Gastrocnemius medialis (tissue), 4 donors: ENCODE results near the gene FGF21. TPM values are rescaled to one million over a fixed set of nuclear protein-coding genes. Genes with fewer than 3 reads are reported as not detected.

ENCODE experiments used
- ATAC-seq, 2 donors: fragments of 150-250 bp; one replicate each; pipeline ENCODE4 v1.9.1; 2016
- DNase-seq, 2 donors: peaks; one replicate each; pipeline ENCODE4 v3.0.0-alpha.2; 2019
- H3K27ac ChIP-seq, 4 donors: fragments of 200-600 bp; sonication (generic); 1 replicate in 1 of 4; 2 replicates in 3 of 4; pipeline ENCODE4 v1.5.1; 2016 to 2018; ENCODE audit warnings: mild to moderate bottlenecking in 2 of 4, moderate library complexity in 1 of 4
- H3K27me3 ChIP-seq, 3 donors: fragments of 200-600 bp; sonication (generic) in 2 of 3; 1 replicate in 1 of 3; 2 replicates in 2 of 3; pipeline versions ENCODE4 v1.5.1 to v1.6.0; 2016 to 2019; ENCODE audit warnings: mild to moderate bottlenecking in 1 of 3, moderate library complexity in 1 of 3
- H3K36me3 ChIP-seq, 2 donors: fragments of 200-600 bp; sonication (generic) in 1 of 2; one replicate each; pipeline ENCODE4 v1.5.1; 2017 to 2018
- H3K4me1 ChIP-seq, 2 donors: fragments of 200-600 bp; sonication (generic) in 1 of 2; one replicate each; pipeline ENCODE4 v1.5.1; 2016 to 2017; ENCODE audit warnings: mild to moderate bottlenecking in 2 of 2
- H3K4me3 ChIP-seq, 4 donors: fragments of 200-600 bp; sonication (generic) in 3 of 4; 1 replicate in 1 of 4; 2 replicates in 3 of 4; pipeline ENCODE4 v1.5.1; 2016 to 2019; ENCODE audit warnings: mild to moderate bottlenecking in 2 of 4
- H3K9me3 ChIP-seq, 3 donors: fragments of 200-600 bp; sonication (generic) in 2 of 3; 1 replicate in 1 of 3; 2 replicates in 2 of 3; pipeline ENCODE4 v1.5.1; 2016 to 2019
- POLR2A ChIP-seq, 2 donors: fragments of 450-650 bp; IDR thresholded peaks; one replicate each; pipeline ENCODE4 v1.6.1; 2017; ENCODE audit warnings: antibody characterized with exemption in 2 of 2, mild to moderate bottlenecking in 2 of 2, moderate library complexity in 2 of 2
- in situ Hi-C, 4 donors: fragments of 200-750 bp; cut with MboI; loops; one replicate each; pipeline versions ENCODE4 v1.15.0 to v1.8.0; 2017; ENCODE audit warnings: low sequenced_read_pairs in 4 of 4
- intact Hi-C: fragments of 100-400 bp; cut with DNase I; formaldehyde crosslinking; loops from one replicate; pipeline ENCODE4 v1.15.1; 2023; ENCODE audit warnings: low total_unique reads
- total RNA-seq, 4 donors: library from RNA; depleted of rRNA; stranded (reverse); fragments of >200 nt; gene quantifications; one replicate each; pipeline versions ENCODE4 v1.1.0 to v1.2.3, GENCODE V29; 2016
- TF ChIP-seq, protein P1 (sequence below), 5 experiments: fragments of 450-650 bp in 3 of 5; fragments of 200-600 bp in 2 of 5; sonication (generic) in 2 of 5; IDR thresholded peaks in 4 of 5; conservative IDR thresholded peaks in 1 of 5; 1 replicate in 4 of 5; 2 replicates in 1 of 5; pipeline ENCODE4 v1.5.1; 2016 to 2019; ENCODE audit warnings: antibody characterized with exemption in 5 of 5, mild to moderate bottlenecking in 3 of 5, moderate library complexity in 3 of 5

Gene FGF21
- total RNA-seq, 4 donors from 2014 or later, result not detected

DNA sequence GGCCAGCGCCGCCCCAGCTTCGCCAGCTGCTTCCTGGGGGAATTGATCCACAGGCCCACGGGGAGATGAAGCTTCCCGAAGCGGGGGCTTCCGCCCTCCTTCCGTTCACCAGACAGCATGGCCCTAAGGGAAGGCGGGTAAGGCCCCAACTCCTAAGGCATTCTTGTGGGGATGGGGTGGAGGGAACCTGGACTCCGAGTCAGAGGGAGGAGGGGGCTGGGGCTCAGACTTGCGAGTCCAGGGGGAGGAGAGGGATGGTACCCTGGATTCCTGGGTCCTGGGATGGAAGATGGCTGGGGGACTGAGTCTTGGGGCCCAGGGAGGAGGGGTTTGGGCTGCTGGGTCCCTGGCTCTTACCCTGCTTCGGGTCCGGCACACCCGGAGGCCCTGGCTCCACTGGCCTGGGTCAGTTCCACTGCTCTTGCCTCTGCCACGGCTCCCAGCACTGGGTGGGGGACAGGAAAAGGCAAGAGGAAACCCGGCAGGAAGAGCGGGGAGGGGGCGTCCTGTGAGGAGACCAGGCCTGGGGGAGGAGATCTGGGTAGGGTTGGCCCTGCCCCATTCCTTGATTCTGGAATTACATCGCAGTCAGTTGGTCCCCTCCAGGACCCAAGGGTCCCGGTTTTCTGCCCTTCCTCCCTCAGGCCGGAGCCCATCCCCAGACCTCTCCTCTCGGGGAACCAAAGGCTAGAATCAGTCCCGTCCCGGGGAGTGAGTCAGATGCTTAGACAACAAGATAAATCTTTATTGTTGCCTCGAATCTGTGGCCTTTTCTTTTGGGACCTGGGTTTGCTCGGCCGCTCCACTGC is 15.0 kb upstream of the FGF21 start, which contains the start of gene RASIP1:
RASIP1 (minus strand) TSS at position 447 of the 809 bp plus-strand sequence; CDS start at position 119, 328 bp downstream.
- in situ Hi-C loops (loop anchor here in 2 of 4 donors (10.0 to 25.0 kb wide), 2 partner anchors 96 to 103 kb away; partner anchors contain the start of genes CA11 (in 2 of the 2) and DBP (in 1 of the 2)), intact Hi-C loops (loop anchor here (5.0 kb wide), 1 partner anchor 97 kb away; the partner anchor contains the start of gene HSD17B14)
- Histone ChIP-seq H3K4me1 (peaks cover 3 to 16% of the 10 kb centered on the region in 2 donors), H3K27me3 (no peaks in the 10 kb centered on the region), H3K9me3 (no peaks in the 10 kb centered on the region), H3K27ac (peak within 1 kb of the TSS; percentile 79 to 88 (median 86)), H3K4me3 (peak within 1 kb of the TSS; percentile 50 to 75 (median 56)), H3K36me3 (no peaks in the 10 kb centered on the region)
- no peak for DNase-seq
- TF ChIP-seq POLR2A (IDR thresholded peaks at IDR 0.05), result peak; percentile 22 to 61
- TF ChIP-seq, protein P1, sequence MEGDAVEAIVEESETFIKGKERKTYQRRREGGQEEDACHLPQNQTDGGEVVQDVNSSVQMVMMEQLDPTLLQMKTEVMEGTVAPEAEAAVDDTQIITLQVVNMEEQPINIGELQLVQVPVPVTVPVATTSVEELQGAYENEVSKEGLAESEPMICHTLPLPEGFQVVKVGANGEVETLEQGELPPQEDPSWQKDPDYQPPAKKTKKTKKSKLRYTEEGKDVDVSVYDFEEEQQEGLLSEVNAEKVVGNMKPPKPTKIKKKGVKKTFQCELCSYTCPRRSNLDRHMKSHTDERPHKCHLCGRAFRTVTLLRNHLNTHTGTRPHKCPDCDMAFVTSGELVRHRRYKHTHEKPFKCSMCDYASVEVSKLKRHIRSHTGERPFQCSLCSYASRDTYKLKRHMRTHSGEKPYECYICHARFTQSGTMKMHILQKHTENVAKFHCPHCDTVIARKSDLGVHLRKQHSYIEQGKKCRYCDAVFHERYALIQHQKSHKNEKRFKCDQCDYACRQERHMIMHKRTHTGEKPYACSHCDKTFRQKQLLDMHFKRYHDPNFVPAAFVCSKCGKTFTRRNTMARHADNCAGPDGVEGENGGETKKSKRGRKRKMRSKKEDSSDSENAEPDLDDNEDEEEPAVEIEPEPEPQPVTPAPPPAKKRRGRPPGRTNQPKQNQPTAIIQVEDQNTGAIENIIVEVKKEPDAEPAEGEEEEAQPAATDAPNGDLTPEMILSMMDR (IDR thresholded peaks at IDR 0.05 in 4 of 5, conservative IDR thresholded peaks at IDR 0.05 in 1 of 5), result no peak
- ATAC-seq, result no peak

DNA sequence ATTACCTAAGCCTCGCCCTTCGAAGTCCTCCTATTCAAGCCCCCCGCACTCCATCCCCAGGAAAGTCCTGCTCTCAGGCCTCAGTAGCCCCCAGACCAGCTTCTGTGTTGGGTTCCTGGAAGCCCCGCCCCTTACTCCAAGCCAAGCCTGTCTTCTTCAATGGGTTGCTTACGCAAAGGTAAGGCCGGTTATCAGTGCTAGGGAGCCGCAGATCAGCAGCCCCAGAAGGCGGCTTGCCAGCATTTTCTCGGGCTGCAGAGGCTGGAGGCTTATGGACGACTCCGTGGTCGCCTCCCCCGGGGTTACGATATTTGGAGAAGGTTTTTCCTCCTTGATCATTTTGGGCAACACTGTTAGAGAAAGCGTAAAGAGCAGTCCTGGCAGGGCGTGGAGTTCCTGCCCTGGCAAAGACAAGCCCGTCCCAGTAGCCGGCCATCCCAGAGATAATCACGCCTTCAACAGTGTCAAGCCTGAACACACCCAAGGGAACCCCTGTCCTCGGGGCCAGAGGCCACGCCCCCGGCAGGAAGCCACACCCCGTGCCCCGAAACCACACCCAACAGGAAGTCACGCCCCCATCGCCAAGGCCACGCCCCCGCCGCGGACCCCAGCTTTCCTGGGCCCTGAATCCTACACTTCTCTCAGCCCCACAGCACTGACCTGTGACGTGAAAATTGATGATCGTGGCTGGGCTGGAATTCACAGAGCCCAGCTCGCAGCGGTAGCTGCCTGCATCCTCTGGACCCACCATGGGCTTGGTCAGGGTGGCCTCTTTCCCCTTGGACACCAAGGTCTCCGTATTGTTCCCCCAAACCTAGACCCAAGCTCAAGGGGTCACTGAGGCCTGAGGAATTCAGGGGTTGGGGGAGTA is 14.0 kb upstream of the FGF21 start:
- Histone ChIP-seq H3K9me3 (no peaks in the 10 kb centered on the region), H3K4me1 (peaks cover 3 to 16% of the 10 kb centered on the region in 2 donors), H3K27me3 (no peaks in the 10 kb centered on the region), H3K36me3 (no peaks in the 10 kb centered on the region), H3K27ac (peak overlapping the region; percentile 79 to 88 (median 86)), H3K4me3 (peak overlapping the region; percentile 7 to 75 (median 54))
- in situ Hi-C loops (loop anchor here in 2 of 4 donors (10.0 to 25.0 kb wide), 2 partner anchors 97 to 104 kb away; partner anchors contain the start of genes CA11 (in 2 of the 2) and DBP (in 1 of the 2)), intact Hi-C loops (loop anchor here (5.0 kb wide), 1 partner anchor 96 kb away; the partner anchor contains the start of gene HSD17B14)
- DNase-seq (peak in 1 of 2 donors; percentile 40), ATAC-seq (no peak)
- peak in 1 of 2 donors; percentile 41 for TF ChIP-seq POLR2A (IDR thresholded peaks at IDR 0.05)
- TF ChIP-seq, protein P1 (IDR thresholded peaks at IDR 0.05 in 4 of 5, conservative IDR thresholded peaks at IDR 0.05 in 1 of 5), result no peak

DNA sequence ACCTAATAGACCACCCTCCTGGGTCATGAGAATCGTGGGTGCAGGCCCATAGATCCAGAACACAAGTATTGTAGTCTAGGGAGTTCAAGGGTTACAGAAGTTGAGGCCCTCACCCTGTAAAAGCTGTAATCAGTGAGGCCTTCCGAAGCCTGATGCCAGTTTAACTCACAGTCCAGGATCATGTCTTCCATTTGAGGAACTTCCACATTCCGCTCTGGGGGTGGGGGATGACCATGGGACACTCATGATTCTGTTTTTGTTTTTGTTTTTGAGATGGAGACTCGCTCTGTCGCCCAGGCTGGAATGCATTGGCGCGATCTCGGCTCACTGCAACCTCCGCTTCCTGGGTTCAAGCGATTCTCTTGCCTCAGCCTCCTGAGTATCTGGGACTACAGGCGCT is 13.2 kb upstream of the FGF21 start:
- DNase-seq (no peak), ATAC-seq (no peak)
- intact Hi-C loops, result loop anchor here (5.0 kb wide), 1 partner anchor 95 kb away; the partner anchor contains the start of gene HSD17B14
- Histone ChIP-seq H3K27me3 (no peaks in the 10 kb centered on the region), H3K4me1 (peaks cover 3 to 16% of the 10 kb centered on the region in 2 donors), H3K4me3 (no peak overlapping the region), H3K9me3 (no peaks in the 10 kb centered on the region), H3K27ac (peak overlapping the region; percentile 79 to 88 (median 86)), H3K36me3 (no peaks in the 10 kb centered on the region)
- TF ChIP-seq, protein P1 (IDR thresholded peaks at IDR 0.05 in 4 of 5, conservative IDR thresholded peaks at IDR 0.05 in 1 of 5), result no peak
- no peak for TF ChIP-seq POLR2A (IDR thresholded peaks at IDR 0.05)
- in situ Hi-C loops, result loop anchor here in 2 of 4 donors (10.0 to 25.0 kb wide), 2 partner anchors 97 to 105 kb away; partner anchors contain the start of genes CA11 (in 2 of the 2) and DBP (in 1 of the 2)
